Measurements from ENCODE around the gene SPACA9.

SPACA9 gene

GRCh38 chr9:132877824-132878694 is 639 bp upstream of the SPACA9 start, which contains the start of gene AK8:
Gene AK8 (minus strand): TSS chr9:132878284. CDS start chr9:132878255, 29 bp downstream.
- Mint-ChIP-seq H3K27ac (peak within 1 kb of the TSS; percentile 71), H3K36me3 (no peaks in the 10 kb centered on the region), H3K4me3 (peak within 1 kb of the TSS; percentile 87), H3K9me3 (ENCODE audit: low read depth) (no peaks in the 10 kb centered on the region), H3K27me3 (no peaks in the 10 kb centered on the region), H3K4me1 (ENCODE audit: low read depth) (peaks cover 10% of the 10 kb centered on the region)

GRCh38 chr9:132879457-132880323 is 992 bp downstream of the SPACA9 start:
- H3K27ac Mint-ChIP-seq, result peak overlapping the region; percentile 71
- no peaks in the 10 kb centered on the region for H3K9me3 Mint-ChIP-seq (ENCODE audit: low read depth)
- H3K4me3 Mint-ChIP-seq, result peak overlapping the region; percentile 87
- H3K27me3 Mint-ChIP-seq, result no peaks in the 10 kb centered on the region
- H3K36me3 Mint-ChIP-seq, result no peaks in the 10 kb centered on the region
- H3K4me1 Mint-ChIP-seq (ENCODE audit: low read depth), result peaks cover 8% of the 10 kb centered on the region

- H3K4me1 Mint-ChIP-seq (ENCODE audit: low read depth), result peaks cover 8% of the 10 kb centered on the region
- H3K4me3 Mint-ChIP-seq, result peak overlapping the region; percentile 87
- no peaks in the 10 kb centered on the region for H3K9me3 Mint-ChIP-seq (ENCODE audit: low read depth)
- peak overlapping the region; percentile 61 for H3K27ac Mint-ChIP-seq
- H3K36me3 Mint-ChIP-seq, result no peaks in the 10 kb centered on the region
- no peaks in the 10 kb centered on the region for H3K27me3 Mint-ChIP-seq
Observed at GRCh38 chr9:132880324-132880661, 1.6 kb downstream of the SPACA9 start.

GRCh38 chr9:132881826-132882225 is 3.1 kb downstream of the SPACA9 start:
- Mint-ChIP-seq H3K27me3 (no peaks in the 10 kb centered on the region), H3K4me3 (no peak overlapping the region), H3K36me3 (no peaks in the 10 kb centered on the region), H3K27ac (no peak overlapping the region), H3K4me1 (ENCODE audit: low read depth) (peaks cover 8% of the 10 kb centered on the region), H3K9me3 (ENCODE audit: low read depth) (no peaks in the 10 kb centered on the region)

- no peaks in the 10 kb centered on the region for H3K36me3 Mint-ChIP-seq
- no peaks in the 10 kb centered on the region for H3K27me3 Mint-ChIP-seq
- peaks cover 8% of the 10 kb centered on the region for H3K4me1 Mint-ChIP-seq (ENCODE audit: low read depth)
- no peak overlapping the region for H3K4me3 Mint-ChIP-seq
- no peaks in the 10 kb centered on the region for H3K9me3 Mint-ChIP-seq (ENCODE audit: low read depth)
- no peak overlapping the region for H3K27ac Mint-ChIP-seq
Observed at GRCh38 chr9:132882616-132883015, 3.9 kb downstream of the SPACA9 start.

- Mint-ChIP-seq H3K4me3 (no peak overlapping the region), H3K27ac (no peak overlapping the region)
Observed at GRCh38 chr9:132883349-132884294, 4.9 kb downstream of the SPACA9 start.

GRCh38 chr9:132885720-132886333 is 7.1 kb downstream of the SPACA9 start:
- Mint-ChIP-seq H3K4me1 (ENCODE audit: low read depth) (peaks cover 2% of the 10 kb centered on the region), H3K27me3 (no peaks in the 10 kb centered on the region), H3K4me3 (no peak overlapping the region), H3K9me3 (ENCODE audit: low read depth) (no peaks in the 10 kb centered on the region), H3K36me3 (no peaks in the 10 kb centered on the region), H3K27ac (no peak overlapping the region)

More at GRCh38 chr9:132883349-132884294, 4.9 kb downstream of the SPACA9 start:
- peaks cover 9% of the 10 kb centered on the region for H3K4me1 Mint-ChIP-seq (ENCODE audit: low read depth)
- H3K36me3 Mint-ChIP-seq, result no peaks in the 10 kb centered on the region
- H3K9me3 Mint-ChIP-seq (ENCODE audit: low read depth), result no peaks in the 10 kb centered on the region
- H3K27me3 Mint-ChIP-seq, result no peaks in the 10 kb centered on the region

GRCh38 chr9:132886334-132886725 is 7.6 kb downstream of the SPACA9 start:
- Mint-ChIP-seq H3K4me1 (ENCODE audit: low read depth) (peaks cover 2% of the 10 kb centered on the region), H3K9me3 (ENCODE audit: low read depth) (no peaks in the 10 kb centered on the region), H3K36me3 (no peaks in the 10 kb centered on the region), H3K27ac (no peak overlapping the region), H3K27me3 (no peaks in the 10 kb centered on the region), H3K4me3 (no peak overlapping the region)

GRCh38 chr9:132887181-132888120 is 8.8 kb downstream of the SPACA9 start:
- H3K36me3 Mint-ChIP-seq, result no peaks in the 10 kb centered on the region
- no peaks in the 10 kb centered on the region for H3K27me3 Mint-ChIP-seq
- no peak overlapping the region for H3K4me3 Mint-ChIP-seq
- H3K4me1 Mint-ChIP-seq (ENCODE audit: low read depth), result peaks cover 2% of the 10 kb centered on the region
- H3K9me3 Mint-ChIP-seq (ENCODE audit: low read depth), result no peaks in the 10 kb centered on the region
- no peak overlapping the region for H3K27ac Mint-ChIP-seq

GRCh38 chr9:132888151-132888550 is 9.5 kb downstream of the SPACA9 start:
- Mint-ChIP-seq H3K4me3 (no peak overlapping the region), H3K27ac (no peak overlapping the region), H3K9me3 (ENCODE audit: low read depth) (no peaks in the 10 kb centered on the region), H3K4me1 (ENCODE audit: low read depth) (peaks cover 2% of the 10 kb centered on the region), H3K27me3 (no peaks in the 10 kb centered on the region), H3K36me3 (no peaks in the 10 kb centered on the region)

GRCh38 chr9:132892400-132892799 is 13.7 kb downstream of the SPACA9 start:
- Mint-ChIP-seq H3K36me3 (no peaks in the 10 kb centered on the region), H3K27me3 (no peaks in the 10 kb centered on the region), H3K4me3 (no peak overlapping the region), H3K4me1 (ENCODE audit: low read depth) (peaks cover 2% of the 10 kb centered on the region), H3K27ac (no peak overlapping the region), H3K9me3 (ENCODE audit: low read depth) (no peaks in the 10 kb centered on the region)

- H3K4me1 Mint-ChIP-seq (ENCODE audit: low read depth), result no peaks in the 10 kb centered on the region
- no peak overlapping the region for H3K4me3 Mint-ChIP-seq
- H3K27ac Mint-ChIP-seq, result no peak overlapping the region
- no peaks in the 10 kb centered on the region for H3K27me3 Mint-ChIP-seq
- H3K36me3 Mint-ChIP-seq, result peaks cover 2% of the 10 kb centered on the region
- H3K9me3 Mint-ChIP-seq (ENCODE audit: low read depth), result no peaks in the 10 kb centered on the region
Observed at GRCh38 chr9:132894346-132894745, 15.6 kb downstream of the SPACA9 start.

Measured in activated naive CD8-positive, alpha-beta T cell (primary cell).